IMR-90 (cell line): ENCODE data around the gene PKP4.

Source experiments
- BHLHE40 ChIP-seq: fragments of 150-350 bp; IDR thresholded peaks from 2 replicates; pipeline ENCODE4 v1.6.1; 2016; ENCODE audit warnings: mild to moderate bottlenecking, low read depth, low read length
- CEBPB ChIP-seq: IDR thresholded peaks from 2 replicates; pipeline ENCODE4 v1.6.1; 2012; ENCODE audit warnings: low read depth, low read length, improper control_type of control experiment
- CTCF ChIP-seq: conservative IDR thresholded peaks from 2 replicates; pipeline ENCODE4 v1.5.1; 2012; ENCODE audit warnings: mild to moderate bottlenecking, low read depth, low read length, improper control_type of control experiment
- POLR2A ChIP-seq: IDR thresholded peaks from 2 replicates; pipeline ENCODE4 v1.6.1; 2012; ENCODE audit warnings: mild to moderate bottlenecking, low read depth, low read length
- RAD21 ChIP-seq: IDR thresholded peaks from 2 replicates; pipeline ENCODE4 v1.6.1; 2012; ENCODE audit warnings: low read length, improper control_type of control experiment
- SMC3 ChIP-seq: fragments of 150-350 bp; IDR thresholded peaks from 2 replicates; pipeline ENCODE4 v1.6.1; 2016; ENCODE audit warnings: low read depth, mild to moderate bottlenecking, antibody characterized with exemption, low read length, moderate library complexity

GRCh38 chr2:158491072-158491471 is 34.3 kb downstream of the PKP4 start:
- TF ChIP-seq CTCF (no peak), POLR2A (no peak), RAD21 (no peak), CEBPB (no peak), BHLHE40 (no peak), SMC3 (no peak)
